ENCODE results near the gene RAB4A.

Gene RAB4A

DNA sequence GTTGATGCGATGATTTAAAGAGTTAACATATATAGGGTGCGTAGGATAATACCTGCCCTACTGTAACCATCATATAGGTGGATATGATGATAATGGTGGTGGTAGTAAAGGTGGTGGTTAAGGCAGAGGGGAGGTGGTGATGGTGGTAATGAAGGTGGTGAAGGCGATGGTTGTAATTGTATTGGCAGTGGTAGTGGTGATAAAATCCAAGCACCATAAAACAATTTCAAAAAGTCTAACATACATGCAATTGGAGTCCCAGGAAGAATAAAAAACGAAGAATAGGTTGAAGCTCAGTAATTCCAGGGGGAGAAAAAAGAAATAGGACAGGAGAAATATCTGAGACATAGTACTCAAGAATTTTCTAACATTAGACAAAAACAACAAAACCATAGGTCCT, 27.3 kb upstream of the RAB4A start:
- TF ChIP-seq ZFX (IDR thresholded peaks at IDR 0.05; ENCODE audit: borderline replicate concordance), result no peak
- no peak for TF ChIP-seq CTCF (IDR thresholded peaks at IDR 0.05)
- no peak overlapping the region for H3K27ac ChIP-seq

GRCh38 chr1:229244091-229244490, 26.8 kb upstream of the RAB4A start:
- H3K27ac ChIP-seq, result no peak overlapping the region
- TF ChIP-seq ZFX (IDR thresholded peaks at IDR 0.05; ENCODE audit: borderline replicate concordance) (no peak), CTCF (IDR thresholded peaks at IDR 0.05) (no peak)

- no peak overlapping the region for H3K27ac ChIP-seq
- TF ChIP-seq CTCF (IDR thresholded peaks at IDR 0.05) (no peak), ZFX (IDR thresholded peaks at IDR 0.05; ENCODE audit: borderline replicate concordance) (no peak)
These were observed 23.0 kb upstream of the RAB4A start for GRCh38 chr1:229247871-229248270.

- TF ChIP-seq CTCF (IDR thresholded peaks at IDR 0.05) (no peak), ZFX (IDR thresholded peaks at IDR 0.05; ENCODE audit: borderline replicate concordance) (no peak)
- no peak overlapping the region for H3K27ac ChIP-seq
These were observed 21.8 kb upstream of the RAB4A start for GRCh38 chr1:229248821-229249817.

GRCh38 chr1:229249854-229250644, 20.9 kb upstream of the RAB4A start:
- TF ChIP-seq ZFX (IDR thresholded peaks at IDR 0.05; ENCODE audit: borderline replicate concordance) (no peak), CTCF (IDR thresholded peaks at IDR 0.05) (no peak)
- no peak overlapping the region for H3K27ac ChIP-seq

DNA sequence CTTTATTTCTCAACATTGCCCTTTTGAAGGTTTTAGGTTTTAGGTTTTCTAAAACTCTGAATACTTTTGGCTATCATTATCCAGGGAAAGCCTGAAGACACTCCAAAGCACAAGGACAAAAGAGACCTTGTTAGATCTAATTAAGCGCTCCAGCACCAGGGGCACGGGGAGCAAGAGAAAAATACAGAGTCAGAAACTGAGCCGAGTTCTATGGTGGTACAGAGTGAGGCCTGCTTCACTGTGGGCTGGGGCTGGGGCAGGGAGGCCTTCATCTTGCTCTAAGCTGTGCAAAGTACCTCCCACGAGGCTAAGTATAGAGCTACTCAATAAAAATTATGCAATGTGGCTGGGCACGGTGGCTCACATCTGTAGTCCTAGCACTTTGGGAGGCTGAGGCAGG, 19.7 kb upstream of the RAB4A start:
- no peak overlapping the region for H3K27ac ChIP-seq
- no peak for TF ChIP-seq CTCF (IDR thresholded peaks at IDR 0.05)
- no peak for TF ChIP-seq ZFX (IDR thresholded peaks at IDR 0.05; ENCODE audit: borderline replicate concordance)
